Measurements from ENCODE around the gene SLC25A17.
"Not testable (repeated sequence)": the region's sequence is repeated elsewhere in the genome, so short reads cannot be mapped to it uniquely, and the experiment has no call there.

Gene SLC25A17, protein sequence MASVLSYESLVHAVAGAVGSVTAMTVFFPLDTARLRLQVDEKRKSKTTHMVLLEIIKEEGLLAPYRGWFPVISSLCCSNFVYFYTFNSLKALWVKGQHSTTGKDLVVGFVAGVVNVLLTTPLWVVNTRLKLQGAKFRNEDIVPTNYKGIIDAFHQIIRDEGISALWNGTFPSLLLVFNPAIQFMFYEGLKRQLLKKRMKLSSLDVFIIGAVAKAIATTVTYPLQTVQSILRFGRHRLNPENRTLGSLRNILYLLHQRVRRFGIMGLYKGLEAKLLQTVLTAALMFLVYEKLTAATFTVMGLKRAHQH

DNA sequence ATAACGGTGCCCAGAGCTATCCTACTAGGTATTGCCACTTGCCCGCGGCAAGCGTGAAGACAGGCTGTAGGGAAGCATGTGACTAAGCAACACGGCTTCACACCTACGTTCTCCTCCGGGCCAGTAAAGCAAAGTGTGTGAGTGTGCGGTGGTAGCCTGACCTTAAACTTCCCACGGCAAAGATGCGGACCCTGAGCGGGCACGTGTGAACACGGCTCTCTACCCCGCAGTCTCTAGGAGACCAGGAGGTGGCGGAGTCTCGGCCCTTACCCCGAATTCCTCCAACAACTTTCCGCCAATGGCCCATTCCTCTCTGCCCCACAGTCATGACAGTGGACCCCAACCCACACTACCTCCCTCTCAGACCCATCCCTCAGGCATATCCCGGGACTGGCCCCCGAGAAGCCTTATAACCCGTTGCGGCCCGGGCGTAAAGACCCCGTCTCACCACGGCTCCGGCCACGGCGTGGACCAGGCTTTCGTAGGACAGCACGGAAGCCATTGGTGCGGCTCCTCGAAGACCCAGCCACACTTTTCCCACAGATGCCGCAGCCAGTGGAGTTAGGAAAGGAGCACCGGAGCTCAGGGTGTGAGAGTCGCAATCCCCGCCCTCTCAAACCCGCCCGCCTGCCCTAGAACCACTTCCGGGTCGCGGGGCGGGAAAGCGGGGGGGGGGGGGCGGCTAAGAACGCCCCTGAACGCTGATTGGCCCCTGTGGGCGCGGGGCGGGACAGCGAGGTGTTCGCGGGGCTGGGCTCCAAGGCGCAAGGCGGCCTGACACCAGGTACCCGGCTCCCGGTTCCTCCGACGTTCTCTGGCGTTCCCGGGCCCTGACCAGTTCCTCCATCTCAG, at the start of gene SLC25A17:
TSS of gene SLC25A17 (minus strand) at position 600 of the 852 bp plus-strand sequence. CDS start at position 502, 98 bp downstream.
- peak; percentile 91 for DNase-seq

DNA sequence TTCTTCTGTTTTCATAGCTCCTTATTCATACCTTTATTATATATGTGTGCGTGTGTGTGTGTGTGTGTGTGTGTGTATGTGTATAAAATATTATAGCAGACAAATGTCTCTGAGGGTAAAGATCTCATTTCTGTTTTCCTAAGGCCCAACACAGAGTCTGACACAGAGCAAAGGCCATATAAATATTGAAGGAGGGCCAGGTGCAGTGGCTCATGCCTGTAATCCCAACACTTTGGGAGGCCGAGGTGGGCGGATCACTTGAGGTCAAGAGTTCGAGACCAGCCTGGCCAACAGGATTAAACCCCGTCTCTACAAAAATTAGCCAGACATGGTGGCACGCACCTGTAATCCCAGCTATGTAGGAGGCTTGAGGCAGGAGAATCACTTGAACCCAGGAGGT, 49.2 kb upstream of the SLC25A17 start:
- DNase-seq: not testable (repeated sequence)

DNA sequence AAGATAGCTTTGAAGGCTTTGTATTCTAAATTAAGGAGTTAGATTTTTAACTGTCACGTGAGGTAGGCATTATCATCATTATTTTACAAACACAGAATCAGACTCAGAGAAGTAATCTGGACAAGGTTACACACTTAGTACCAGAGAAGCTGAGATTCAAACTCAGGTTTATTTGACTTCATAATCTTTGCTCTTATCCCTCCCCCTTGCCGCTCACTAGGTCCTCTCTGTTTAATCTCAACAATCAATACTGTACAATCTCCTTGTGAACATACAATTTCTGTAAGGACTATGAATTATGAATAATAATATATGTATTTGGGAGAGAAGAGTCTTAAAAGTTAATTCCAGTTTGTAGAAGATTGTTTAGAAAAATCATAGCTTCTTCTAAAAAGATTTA, 48.0 kb upstream of the SLC25A17 start:
- DNase-seq: no peak

- no peak for DNase-seq
These were observed 43.4 kb upstream of the SLC25A17 start for GRCh38 chr22:40862537-40862936.

DNA sequence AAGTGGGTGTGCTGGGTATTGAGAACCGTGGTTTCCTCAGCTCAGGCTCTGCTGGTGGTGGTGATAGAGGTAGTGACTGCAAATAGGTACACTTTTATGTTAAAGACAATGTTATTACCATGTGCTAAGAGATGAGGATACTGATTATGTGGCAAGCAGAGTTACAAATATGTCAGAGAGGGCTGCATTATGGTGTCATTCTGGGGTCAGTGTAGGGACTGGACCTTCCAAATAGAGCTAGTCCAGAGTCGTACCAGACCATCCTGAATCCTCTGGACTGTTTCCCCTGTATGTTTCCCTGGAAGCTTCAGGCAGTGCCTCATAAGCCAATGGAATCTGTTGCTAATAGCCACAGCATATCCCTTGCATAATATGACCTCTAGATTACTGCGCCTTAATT, 42.9 kb upstream of the SLC25A17 start, which contains the start of gene DNAJB7:
TSS of gene DNAJB7 (minus strand) at position 101 of the 400 bp plus-strand sequence. CDS start 119 bp downstream, outside the sequence.
- no peak for DNase-seq

DNA sequence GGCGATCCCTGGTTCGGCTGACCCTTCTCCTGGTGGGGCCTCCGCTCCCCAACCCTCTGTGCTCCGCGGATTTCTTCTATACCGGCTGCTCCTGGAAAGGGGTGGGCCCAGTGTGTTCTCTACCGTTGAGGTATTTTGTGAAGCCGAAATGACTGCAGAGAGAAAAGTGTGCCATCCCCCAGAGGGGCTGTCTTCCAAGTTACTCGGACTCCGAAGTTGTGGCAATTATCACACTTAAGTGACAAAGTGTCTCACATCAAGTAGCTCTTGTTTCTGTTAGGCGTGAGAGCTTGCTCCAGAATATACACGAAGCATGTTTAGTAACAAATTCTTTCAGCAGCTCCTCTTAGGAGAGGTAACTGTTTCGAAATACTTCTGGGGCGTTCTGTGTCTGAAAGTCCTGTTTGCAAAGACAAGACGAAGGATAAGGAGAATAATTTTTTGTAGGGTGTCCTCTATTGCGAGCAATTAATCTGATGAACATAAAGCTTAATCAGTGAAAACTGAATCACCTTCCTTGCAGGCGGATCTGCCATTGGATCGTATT, 38.2 kb upstream of the SLC25A17 start:
- DNase-seq: no peak

- peak; percentile 97 for DNase-seq
These were observed 37.6 kb upstream of the SLC25A17 start, which contains the start of the genes ST13 and XPNPEP3 for GRCh38 chr22:40856513-40857308. TSS of gene ST13 (minus strand) at chr22:40856639. CDS start at chr22:40856540, 99 bp downstream. TSS of gene XPNPEP3 (plus strand) at chr22:40857148. CDS start at chr22:40857182, 34 bp downstream.

DNA sequence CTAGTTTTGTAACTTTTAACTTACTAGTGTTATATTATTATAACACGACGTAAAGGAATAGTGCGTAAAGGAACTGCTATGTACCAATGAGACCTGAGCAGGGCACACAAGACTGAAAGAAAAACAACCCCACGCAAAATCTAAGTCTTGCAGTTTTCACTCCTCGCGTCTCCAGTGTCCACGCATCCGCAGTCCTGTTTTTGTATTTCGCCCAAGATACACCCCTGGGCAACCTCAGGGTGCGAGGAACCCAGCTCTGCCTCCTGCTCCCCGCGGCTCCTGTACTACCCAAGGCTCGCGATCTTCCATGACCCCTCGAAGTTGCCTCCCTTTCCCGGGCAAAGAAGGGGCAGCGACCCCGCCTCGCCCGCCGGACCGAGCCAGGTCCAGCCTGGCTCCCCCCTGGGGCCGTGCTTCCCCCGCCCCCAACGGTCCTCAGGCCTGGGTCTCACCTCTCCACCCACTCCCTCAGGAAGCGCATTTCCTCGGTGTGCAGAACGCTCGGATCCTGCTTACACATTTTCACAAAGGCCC, 36.9 kb upstream of the SLC25A17 start:
- DNase-seq: no peak

GRCh38 chr22:40855071-40855978, 36.2 kb upstream of the SLC25A17 start:
- DNase-seq: peak; percentile 4

DNA sequence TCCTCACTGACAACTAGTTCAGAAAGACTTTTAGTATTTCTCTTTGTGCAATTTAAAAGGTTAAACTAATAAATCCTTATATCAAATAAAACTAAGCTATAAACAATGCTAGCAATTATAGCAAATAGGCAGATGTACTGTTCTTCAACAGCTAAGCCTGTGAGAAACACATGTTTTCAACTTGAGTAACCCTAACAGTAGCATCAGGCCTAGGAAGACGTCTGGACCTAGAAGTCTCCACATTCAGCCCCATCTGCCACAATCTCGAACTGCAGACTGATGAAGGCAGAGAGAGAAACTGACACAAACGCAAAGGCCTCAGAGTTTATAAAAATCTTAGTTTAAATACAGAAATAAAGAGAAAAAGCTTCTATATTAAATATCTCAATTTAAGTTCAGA, 34.8 kb upstream of the SLC25A17 start:
- no peak for DNase-seq

DNA sequence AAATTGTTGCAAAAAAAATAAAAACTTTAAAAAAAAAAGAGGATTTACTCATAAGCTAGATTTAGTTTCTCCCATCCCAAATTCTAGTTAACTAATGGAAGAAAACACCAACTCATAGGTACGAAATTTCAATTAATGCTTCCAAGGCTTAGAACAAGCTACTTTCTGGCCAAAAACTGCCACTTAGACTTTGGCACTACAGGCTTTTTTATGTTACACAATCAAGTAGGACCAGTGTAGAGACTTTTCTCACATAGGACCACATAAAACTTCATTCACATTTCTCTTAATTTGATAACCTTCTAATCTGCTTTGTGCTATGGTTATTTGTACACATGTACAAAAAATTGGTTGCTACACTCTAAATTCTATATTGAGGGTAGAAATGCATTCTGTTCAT, 34.2 kb upstream of the SLC25A17 start:
- DNase-seq: no peak

- not testable (repeated sequence) for DNase-seq
These were observed 26.7 kb upstream of the SLC25A17 start for GRCh38 chr22:40845816-40846215.

- no peak for DNase-seq
These were observed 25.8 kb upstream of the SLC25A17 start for GRCh38 chr22:40844951-40845350.

- no peak for DNase-seq
These were observed 19.3 kb upstream of the SLC25A17 start for GRCh38 chr22:40838486-40838885.

GRCh38 chr22:40834619-40835018, 15.5 kb upstream of the SLC25A17 start:
- no peak for DNase-seq

GRCh38 chr22:40829131-40829530, 10.0 kb upstream of the SLC25A17 start:
- DNase-seq: no peak

DNA sequence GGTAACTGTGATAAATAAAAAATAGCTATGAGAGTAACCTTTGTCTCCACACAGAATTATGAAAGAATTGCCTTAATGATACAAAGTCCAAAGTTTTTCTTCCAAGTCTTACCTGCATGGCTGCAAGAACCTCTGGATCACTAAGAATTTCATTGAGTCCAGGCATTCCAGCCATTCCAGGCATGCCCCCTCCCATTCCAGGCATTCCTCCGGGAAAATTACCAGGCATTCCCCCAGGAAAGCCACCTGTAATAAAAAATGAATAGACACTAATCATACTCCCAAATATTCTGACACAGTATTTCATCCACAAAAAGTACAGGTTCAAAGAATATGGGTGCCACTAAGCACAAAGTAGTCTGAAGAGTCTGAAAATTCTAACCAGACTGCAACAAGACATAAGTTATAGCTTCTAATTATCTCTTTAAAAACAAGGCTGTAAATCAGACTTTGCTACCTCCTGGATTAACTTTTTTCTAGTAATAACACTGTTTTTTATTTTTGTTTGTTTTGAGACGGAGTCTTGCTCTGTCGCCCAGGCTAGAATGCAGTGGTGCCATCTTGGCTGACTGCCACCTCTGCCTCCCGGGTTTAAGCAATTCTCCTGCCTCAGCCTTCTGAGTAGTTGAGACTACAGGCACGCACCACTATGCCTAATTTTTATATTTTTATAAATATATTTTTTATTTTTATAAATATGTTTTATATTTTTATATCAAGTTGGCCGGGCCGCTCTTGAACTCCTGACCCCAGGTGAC, 8.0 kb upstream of the SLC25A17 start:
- DNase-seq: no peak

GRCh38 chr22:40826292-40826691, 7.1 kb upstream of the SLC25A17 start:
- not testable (repeated sequence) for DNase-seq

DNA sequence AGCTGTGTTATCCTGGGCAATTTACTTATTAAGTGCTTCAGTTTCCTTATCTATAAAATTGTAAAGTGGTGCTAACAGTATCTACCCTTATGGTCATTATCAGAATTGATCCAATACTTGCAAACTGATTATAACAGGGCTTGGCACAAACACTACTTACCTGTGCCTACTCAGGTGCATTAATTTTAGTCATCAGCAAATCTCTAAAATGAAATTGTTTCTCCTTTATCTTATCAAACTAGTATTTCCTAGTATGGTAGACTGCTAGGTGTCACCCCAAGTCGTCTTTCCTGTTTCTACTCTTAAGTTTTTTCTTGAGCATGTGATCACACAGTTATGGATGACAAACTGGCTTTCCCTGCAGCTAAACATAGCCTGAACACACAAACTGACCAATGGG, 4.3 kb upstream of the SLC25A17 start:
- no peak for DNase-seq

DNA sequence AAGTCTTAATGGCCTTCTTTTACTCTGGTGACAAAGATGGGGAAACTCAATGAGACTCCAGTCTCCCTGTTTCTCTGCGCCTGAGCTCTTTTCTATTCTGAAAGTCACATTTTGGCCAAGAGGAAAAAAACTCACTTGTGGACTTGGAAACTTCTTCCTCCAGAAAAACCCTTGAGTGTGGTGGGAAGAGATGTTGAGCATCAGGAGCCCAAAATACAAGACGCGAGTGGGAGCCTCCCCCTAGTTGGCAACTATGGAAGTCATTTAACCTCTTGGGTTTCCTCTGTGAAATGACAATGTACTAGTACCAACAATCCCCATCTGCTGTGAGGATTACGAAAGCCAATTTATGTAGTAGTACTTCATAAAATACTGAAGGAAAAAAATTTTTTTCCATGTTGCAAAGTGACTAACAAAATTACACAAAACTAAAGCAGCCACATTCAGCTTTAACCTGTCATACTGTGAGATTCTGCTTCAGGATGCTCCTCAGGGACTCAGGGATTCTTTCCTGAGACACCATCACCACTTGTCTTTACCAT, 524 bp upstream of the SLC25A17 start:
- DNase-seq: no peak
